Tibial artery (tissue), 4 donors: Measurements from ENCODE around the gene PLCG2.

Experiments used
- DNase-seq, 2 donors: peaks; one replicate each; pipeline ENCODE4 v3.0.0-alpha.2; 2019
- H3K27ac ChIP-seq, 2 donors: fragments of 200-600 bp; sonication (generic) in 1 of 2; 1 replicate in 1 of 2; 2 replicates in 1 of 2; pipeline ENCODE4 v1.5.1; 2018 to 2019; ENCODE audit warnings: mild to moderate bottlenecking in 1 of 2
- H3K27me3 ChIP-seq, 2 donors: fragments of 200-600 bp; sonication (generic) in 1 of 2; one replicate each; pipeline versions ENCODE4 v1.5.1 to v1.6.0; 2016 to 2019
- H3K36me3 ChIP-seq, 3 donors: fragments of 200-600 bp; sonication (generic) in 2 of 3; one replicate each; pipeline ENCODE4 v1.5.1; 2016 to 2019; ENCODE audit warnings: mild to moderate bottlenecking in 2 of 3
- H3K4me1 ChIP-seq, 4 donors: fragments of 200-600 bp; sonication (generic) in 2 of 4; 1 replicate in 3 of 4; 2 replicates in 1 of 4; pipeline ENCODE4 v1.5.1; 2016 to 2019
- H3K4me3 ChIP-seq, 2 donors: fragments of 200-600 bp; sonication (generic) in 1 of 2; 1 replicate in 1 of 2; 2 replicates in 1 of 2; pipeline ENCODE4 v1.5.1; 2018 to 2019; ENCODE audit warnings: mild to moderate bottlenecking in 2 of 2
- H3K9me3 ChIP-seq, 3 donors: fragments of 200-600 bp; sonication (generic) in 1 of 3; one replicate each; pipeline ENCODE4 v1.5.1; 2016 to 2019
- intact Hi-C: fragments of 100-400 bp; cut with DNase I; formaldehyde crosslinking; loops from one replicate; pipeline ENCODE4 v1.15.0; 2023; ENCODE audit warnings: low total_unique reads
- TF ChIP-seq, protein P1 (sequence below), 2 experiments: fragments of 200-600 bp in 1 of 2; fragments of 450-650 bp in 1 of 2; IDR thresholded peaks; one replicate each; pipeline ENCODE4 v1.5.1; 2017 to 2019; ENCODE audit warnings: antibody characterized with exemption in 2 of 2, mild to moderate bottlenecking in 1 of 2, moderate library complexity in 1 of 2

Gene PLCG2

GRCh38 chr16:81818568-81818896 is 39.4 kb downstream of the PLCG2 start:
- peaks cover 0 to 4% of the 10 kb centered on the region in 2 donors for H3K27me3 ChIP-seq
- intact Hi-C loops = no loop called here
- TF ChIP-seq, protein P1, sequence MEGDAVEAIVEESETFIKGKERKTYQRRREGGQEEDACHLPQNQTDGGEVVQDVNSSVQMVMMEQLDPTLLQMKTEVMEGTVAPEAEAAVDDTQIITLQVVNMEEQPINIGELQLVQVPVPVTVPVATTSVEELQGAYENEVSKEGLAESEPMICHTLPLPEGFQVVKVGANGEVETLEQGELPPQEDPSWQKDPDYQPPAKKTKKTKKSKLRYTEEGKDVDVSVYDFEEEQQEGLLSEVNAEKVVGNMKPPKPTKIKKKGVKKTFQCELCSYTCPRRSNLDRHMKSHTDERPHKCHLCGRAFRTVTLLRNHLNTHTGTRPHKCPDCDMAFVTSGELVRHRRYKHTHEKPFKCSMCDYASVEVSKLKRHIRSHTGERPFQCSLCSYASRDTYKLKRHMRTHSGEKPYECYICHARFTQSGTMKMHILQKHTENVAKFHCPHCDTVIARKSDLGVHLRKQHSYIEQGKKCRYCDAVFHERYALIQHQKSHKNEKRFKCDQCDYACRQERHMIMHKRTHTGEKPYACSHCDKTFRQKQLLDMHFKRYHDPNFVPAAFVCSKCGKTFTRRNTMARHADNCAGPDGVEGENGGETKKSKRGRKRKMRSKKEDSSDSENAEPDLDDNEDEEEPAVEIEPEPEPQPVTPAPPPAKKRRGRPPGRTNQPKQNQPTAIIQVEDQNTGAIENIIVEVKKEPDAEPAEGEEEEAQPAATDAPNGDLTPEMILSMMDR (IDR thresholded peaks at IDR 0.05) = no peak
- H3K4me3 ChIP-seq = no peak overlapping the region
- no peak for DNase-seq
- peaks cover 0 to 5% (median 0%) of the 10 kb centered on the region in 3 donors for H3K9me3 ChIP-seq
- no peaks in the 10 kb centered on the region for H3K4me1 ChIP-seq
- no peaks in the 10 kb centered on the region for H3K36me3 ChIP-seq
- H3K27ac ChIP-seq = no peak overlapping the region

GRCh38 chr16:81818905-81819304 is 39.8 kb downstream of the PLCG2 start:
- TF ChIP-seq, protein P1 (IDR thresholded peaks at IDR 0.05) = no peak
- Histone ChIP-seq H3K4me3 (no peak overlapping the region), H3K9me3 (peaks cover 0 to under 1% (median 0%) of the 10 kb centered on the region in 3 donors), H3K27me3 (peaks cover 0 to 4% of the 10 kb centered on the region in 2 donors), H3K4me1 (no peaks in the 10 kb centered on the region), H3K36me3 (no peaks in the 10 kb centered on the region), H3K27ac (no peak overlapping the region)
- intact Hi-C loops = no loop called here
- DNase-seq = no peak

DNA sequence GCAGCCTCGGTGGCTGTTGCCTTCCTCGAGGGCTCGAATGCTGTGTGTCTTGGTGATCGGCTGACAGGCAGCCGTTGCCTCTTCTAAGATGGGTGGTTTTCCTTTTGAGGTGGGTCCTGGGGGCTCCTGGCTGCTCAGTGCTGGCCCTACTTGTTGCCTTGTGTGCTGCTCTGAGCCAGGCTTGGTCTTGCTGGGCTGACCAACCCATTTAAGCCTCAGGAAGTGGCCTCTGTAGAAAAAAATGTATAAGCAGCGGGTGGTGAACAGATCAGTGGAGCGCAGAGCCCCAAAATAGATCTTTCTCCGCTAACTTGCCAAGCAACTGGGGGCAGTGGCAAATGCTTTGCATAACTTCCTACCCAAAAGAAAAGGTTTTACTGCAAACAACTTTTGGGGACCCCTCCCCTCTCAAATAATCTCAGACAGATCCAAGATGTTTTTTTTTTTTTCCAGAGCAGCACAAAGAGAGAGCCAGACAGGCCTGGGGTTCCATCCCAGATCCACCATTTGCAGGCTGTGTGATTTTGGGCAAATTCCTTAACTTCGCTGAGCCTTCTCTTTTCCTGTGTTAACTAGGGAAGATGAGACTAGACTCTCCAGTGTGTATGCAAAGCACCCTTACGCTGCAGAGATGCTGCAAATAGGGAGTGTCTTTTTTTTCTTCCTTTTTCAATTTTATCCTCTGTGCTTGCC is 42.5 kb downstream of the PLCG2 start:
- DNase-seq = no peak
- Histone ChIP-seq H3K36me3 (no peaks in the 10 kb centered on the region), H3K9me3 (no peaks in the 10 kb centered on the region), H3K27ac (no peak overlapping the region), H3K4me1 (no peaks in the 10 kb centered on the region), H3K4me3 (no peak overlapping the region), H3K27me3 (peaks cover 0 to 4% of the 10 kb centered on the region in 2 donors)
- intact Hi-C loops = no loop called here
- TF ChIP-seq, protein P1 (IDR thresholded peaks at IDR 0.05) = no peak

GRCh38 chr16:81823111-81823510 is 44.0 kb downstream of the PLCG2 start:
- Histone ChIP-seq H3K36me3 (no peaks in the 10 kb centered on the region), H3K27ac (no peak overlapping the region), H3K4me3 (no peak overlapping the region), H3K27me3 (peaks cover 0 to 4% of the 10 kb centered on the region in 2 donors), H3K9me3 (no peaks in the 10 kb centered on the region), H3K4me1 (no peaks in the 10 kb centered on the region)
- peak in 1 of 2 donors; percentile 42 for DNase-seq
- intact Hi-C loops = no loop called here
- TF ChIP-seq, protein P1 (IDR thresholded peaks at IDR 0.05) = no peak

DNA sequence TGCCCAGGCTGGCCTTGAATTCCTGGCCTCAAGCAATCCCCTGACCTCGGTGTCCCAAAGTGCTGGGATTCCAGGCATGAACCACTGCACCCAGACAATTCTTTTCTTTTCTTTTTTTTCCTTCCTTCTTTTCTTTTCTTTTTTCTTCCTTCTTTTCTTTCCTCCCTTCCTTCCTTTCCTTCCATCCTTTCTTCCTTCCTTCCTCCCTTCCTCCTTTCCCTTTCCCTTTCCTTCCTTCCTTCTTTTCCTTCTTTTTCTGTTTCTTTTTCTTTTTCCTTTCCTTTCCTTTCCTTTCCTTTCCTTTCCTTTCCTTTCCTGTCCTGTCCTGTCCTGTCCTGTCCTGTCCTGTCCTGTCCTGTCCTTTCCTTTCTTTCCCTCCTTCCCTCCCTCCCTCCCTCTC is 44.6 kb downstream of the PLCG2 start:
- DNase-seq = no peak
- Histone ChIP-seq H3K9me3 (no peaks in the 10 kb centered on the region), H3K27ac (no peak overlapping the region), H3K4me3 (no peak overlapping the region), H3K4me1 (no peaks in the 10 kb centered on the region), H3K36me3 (no peaks in the 10 kb centered on the region), H3K27me3 (peaks cover 0 to 4% of the 10 kb centered on the region in 2 donors)
- intact Hi-C loops = no loop called here
- TF ChIP-seq, protein P1 (IDR thresholded peaks at IDR 0.05) = no peak
